ENCODE results near the gene ZNF93. TPM values are rescaled to one million over a fixed set of nuclear protein-coding genes. Genes with fewer than 3 reads are reported as not detected.

ZNF93 gene
- total RNA-seq, result 0.58 and 5.7 TPM in 2 replicates

DNA sequence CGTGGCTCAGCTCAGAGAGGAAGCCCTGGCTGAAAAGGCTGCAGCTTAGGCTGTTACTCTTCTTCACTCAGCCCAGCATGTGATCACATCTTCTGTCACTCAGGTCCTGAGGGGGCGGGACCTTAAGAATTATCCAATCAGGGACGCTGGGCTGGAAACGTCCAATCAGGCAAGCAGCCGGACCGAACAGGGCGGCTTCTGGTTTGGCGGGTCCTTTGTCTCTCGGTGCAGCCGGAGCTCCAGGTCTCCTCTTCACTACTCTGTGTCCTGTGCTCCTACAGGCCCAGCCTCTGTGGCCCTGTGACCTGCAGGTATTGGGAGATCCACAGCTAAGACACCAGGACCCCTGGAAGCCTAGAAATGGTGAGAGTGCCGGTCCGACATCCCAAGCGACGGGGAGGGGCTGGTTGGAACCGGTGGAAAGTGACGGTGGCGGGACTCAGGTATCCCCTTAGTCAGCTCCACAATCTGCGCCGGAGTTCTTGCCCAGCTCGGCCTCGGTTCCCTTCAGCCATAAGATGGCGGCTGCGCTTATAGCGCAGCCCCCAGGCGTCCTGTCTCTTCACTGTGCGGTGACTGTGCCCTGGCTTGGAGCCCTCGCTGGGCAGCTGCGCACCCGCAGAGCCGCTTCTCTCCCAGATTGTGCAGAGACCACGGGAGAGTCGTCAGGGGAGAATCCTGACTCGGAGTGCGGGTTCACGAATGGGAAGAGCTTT lies at the start of gene ZNF93:
TSS of gene ZNF93 (plus strand) at position 218 of the 716 bp plus-strand sequence. CDS start at position 361, 143 bp downstream.

GRCh38 chr19:19865750-19866610 lies 34.8 kb upstream of the ZNF93 start, which contains the start of gene ZNF253:
TSS of gene ZNF253 (plus strand) at chr19:19865882. CDS start at chr19:19865997, 115 bp downstream.

Other genes with a start within 250 kb of the ZNF93 start
- 41.8 and 124 TPM in 2 replicates for gene ATP13A1, start 237.3 kb upstream of the ZNF93 start, total RNA-seq
- gene ZNF101, start 232.1 kb upstream of the ZNF93 start, total RNA-seq, result 2.8 and 3.2 TPM in 2 replicates
- gene ZNF14, start 167.8 kb upstream of the ZNF93 start, total RNA-seq, result 3.4 and 4.0 TPM in 2 replicates
- gene ZNF506, start 79.2 kb upstream of the ZNF93 start, total RNA-seq, result 16.4 and 17.9 TPM in 2 replicates
- 1.8 and 2.3 TPM in 2 replicates for gene ZNF253, start 35.1 kb upstream of the ZNF93 start, total RNA-seq
- 0.86 and 1.4 TPM in 2 replicates for gene ZNF682, start 138.6 kb downstream of the ZNF93 start, total RNA-seq
- 0.89 and 1.2 TPM in 2 replicates for gene ZNF90, start 177.1 kb downstream of the ZNF93 start, total RNA-seq

Data from myometrial cell (primary cell).